ENCODE measurements around the gene ACP1.

The ACP1 gene

GRCh38 chr2:287471-287885 is 22.7 kb downstream of the ACP1 start:
- H3K4me3 ChIP-seq (ENCODE audit: low read depth, low read length, poor library complexity, severe bottlenecking) = peak overlapping the region; percentile 41
- no peak overlapping the region for H3K9ac ChIP-seq (ENCODE audit: low read length)

GRCh38 chr2:287911-288757 is 23.4 kb downstream of the ACP1 start, which contains the start of gene ALKAL2:
Gene ALKAL2 (minus strand): TSS chr2:288091. CDS start chr2:287835, 256 bp downstream.
- H3K4me3 ChIP-seq (ENCODE audit: low read depth, low read length, poor library complexity, severe bottlenecking) = peak within 1 kb of the TSS; percentile 41
- no peaks in the 10 kb centered on the region for H3K9me2 ChIP-seq (ENCODE audit: low read depth, low read length)
- H4K20me1 ChIP-seq (ENCODE audit: insufficient read depth, low read length) = no peaks in the 10 kb centered on the region
- H3K36me3 ChIP-seq (ENCODE audit: insufficient read depth, low read length) = no peaks in the 10 kb centered on the region
- H3K27me3 ChIP-seq (ENCODE audit: insufficient read depth, low read length) = no peaks in the 10 kb centered on the region
- no peak within 1 kb of the TSS for H2AFZ ChIP-seq (ENCODE audit: low read length)
- H3K4me2 ChIP-seq (ENCODE audit: low read length) = peak within 1 kb of the TSS; percentile 46; the same call in 1 of the 2 replicates
- H3F3A ChIP-seq (ENCODE audit: insufficient read depth, low read length) = no peaks in the 10 kb centered on the region
- H3K79me2 ChIP-seq (ENCODE audit: insufficient read depth, low read length) = no peaks in the 10 kb centered on the region
- H3K9me3 ChIP-seq (ENCODE audit: low read length) = no peaks in the 10 kb centered on the region
- no peak within 1 kb of the TSS for H3K9ac ChIP-seq (ENCODE audit: low read length)
- TF ChIP-seq CTCF (IDR thresholded peaks at IDR 0.05; ENCODE audit: low read length) (no peak), EZH2 (IDR thresholded peaks at IDR 0.05; ENCODE audit: borderline replicate concordance, low read length) (no peak)
- no peaks in the 10 kb centered on the region for H3K4me1 ChIP-seq (ENCODE audit: insufficient read depth, low read length, severe bottlenecking)
- no peak within 1 kb of the TSS for H3K27ac ChIP-seq (ENCODE audit: low read depth, low read length, poor library complexity, severe bottlenecking)

More at GRCh38 chr2:287471-287885, 22.7 kb downstream of the ACP1 start:
- H3F3A ChIP-seq (ENCODE audit: insufficient read depth, low read length) = no peaks in the 10 kb centered on the region
- no peaks in the 10 kb centered on the region for H3K4me1 ChIP-seq (ENCODE audit: insufficient read depth, low read length, severe bottlenecking)
- H3K79me2 ChIP-seq (ENCODE audit: insufficient read depth, low read length) = no peaks in the 10 kb centered on the region
- H2AFZ ChIP-seq (ENCODE audit: low read length) = no peak overlapping the region
- no peaks in the 10 kb centered on the region for H3K9me3 ChIP-seq (ENCODE audit: low read length)
- H3K9me2 ChIP-seq (ENCODE audit: low read depth, low read length) = no peaks in the 10 kb centered on the region
- TF ChIP-seq CTCF (IDR thresholded peaks at IDR 0.05; ENCODE audit: low read length) (no peak), EZH2 (IDR thresholded peaks at IDR 0.05; ENCODE audit: borderline replicate concordance, low read length) (no peak)
- no peaks in the 10 kb centered on the region for H4K20me1 ChIP-seq (ENCODE audit: insufficient read depth, low read length)
- no peak overlapping the region for H3K27ac ChIP-seq (ENCODE audit: low read depth, low read length, poor library complexity, severe bottlenecking)
- no peaks in the 10 kb centered on the region for H3K27me3 ChIP-seq (ENCODE audit: insufficient read depth, low read length)
- peak overlapping the region; percentile 46; the same call in 1 of the 2 replicates for H3K4me2 ChIP-seq (ENCODE audit: low read length)
- peaks cover under 1% of the 10 kb centered on the region; the same call in 1 of the 2 replicates for H3K36me3 ChIP-seq (ENCODE audit: insufficient read depth, low read length)

- H3K9ac ChIP-seq (ENCODE audit: low read length) = no peak overlapping the region
These were observed 24.1 kb downstream of the ACP1 start for GRCh38 chr2:288758-289361.

More at GRCh38 chr2:288758-289361, 24.1 kb downstream of the ACP1 start:
- Histone ChIP-seq H3K4me2 (ENCODE audit: low read length) (no peak overlapping the region), H3K27ac (ENCODE audit: low read depth, low read length, poor library complexity, severe bottlenecking) (no peak overlapping the region), H4K20me1 (ENCODE audit: insufficient read depth, low read length) (no peaks in the 10 kb centered on the region), H3K9me2 (ENCODE audit: low read depth, low read length) (no peaks in the 10 kb centered on the region), H3K79me2 (ENCODE audit: insufficient read depth, low read length) (no peaks in the 10 kb centered on the region), H3K4me3 (ENCODE audit: low read depth, low read length, poor library complexity, severe bottlenecking) (no peak overlapping the region), H3K36me3 (ENCODE audit: insufficient read depth, low read length) (no peaks in the 10 kb centered on the region), H2AFZ (ENCODE audit: low read length) (no peak overlapping the region), H3K9me3 (ENCODE audit: low read length) (no peaks in the 10 kb centered on the region), H3F3A (ENCODE audit: insufficient read depth, low read length) (no peaks in the 10 kb centered on the region), H3K27me3 (ENCODE audit: insufficient read depth, low read length) (no peaks in the 10 kb centered on the region), H3K4me1 (ENCODE audit: insufficient read depth, low read length, severe bottlenecking) (no peaks in the 10 kb centered on the region)
- no peak for TF ChIP-seq CTCF (IDR thresholded peaks at IDR 0.05; ENCODE audit: low read length)
- no peak for TF ChIP-seq EZH2 (IDR thresholded peaks at IDR 0.05; ENCODE audit: borderline replicate concordance, low read length)
